ENCODE data around the gene CIB4. TPM values are rescaled to one million over a fixed set of nuclear protein-coding genes. Genes with fewer than 3 reads are reported as not detected.

CIB4 gene
- total and polyA plus RNA-seq, 12 donors = not detected

- TF ChIP-seq CTCF (IDR thresholded peaks at IDR 0.05) = no peak
- Histone ChIP-seq H3K4me1 (peaks cover 0 to 7% (median 0%) of the 10 kb centered on the region in 9 donors), H3K27me3 (peaks cover 0 to 15% (median 0%) of the 10 kb centered on the region in 7 donors), H3K36me3 (no peaks in the 10 kb centered on the region), H3K4me3 (no peak overlapping the region), H3K9me3 (peaks cover 0 to 6% (median 0%) of the 10 kb centered on the region in 11 donors), H3K27ac (no peak overlapping the region)
- no peak for ATAC-seq
- no peak for DNase-seq
- intact Hi-C loops (cut with DNase I) = no loop called here
- 84 to 90% methylated on average over 3 of the region's 3 CpGs for WGBS, 2 donors
Measured at GRCh38 chr2:26626606-26627005, 14.6 kb downstream of the CIB4 start.

GRCh38 chr2:26623541-26624495 lies 17.3 kb downstream of the CIB4 start:
- no peak for ATAC-seq
- DNase-seq = no peak
- Histone ChIP-seq H3K36me3 (no peaks in the 10 kb centered on the region), H3K27ac (no peak overlapping the region), H3K9me3 (peaks cover 0 to 11% (median 0%) of the 10 kb centered on the region in 11 donors), H3K4me3 (no peak overlapping the region), H3K4me1 (peaks cover 0 to 7% (median 0%) of the 10 kb centered on the region in 9 donors), H3K27me3 (peaks cover 0 to 31% (median 17%) of the 10 kb centered on the region in 7 donors)
- 53 to 58% methylated on average over 19 of the region's 19 CpGs for whole genome bisulfite sequencing, 2 donors
- TF ChIP-seq CTCF (IDR thresholded peaks at IDR 0.05) = no peak
- intact Hi-C loops (cut with DNase I) = no loop called here

- intact Hi-C loops (cut with DNase I) = no loop called here
- Histone ChIP-seq H3K4me1 (peaks cover 0 to 7% (median 0%) of the 10 kb centered on the region in 9 donors), H3K27me3 (peaks cover 0 to 51% (median 39%) of the 10 kb centered on the region in 7 donors), H3K9me3 (peaks cover 0 to 11% (median 0%) of the 10 kb centered on the region in 11 donors), H3K27ac (no peak overlapping the region), H3K4me3 (no peak overlapping the region), H3K36me3 (no peaks in the 10 kb centered on the region)
- no peak for TF ChIP-seq CTCF (IDR thresholded peaks at IDR 0.05)
- no peak for DNase-seq
- WGBS, 2 donors = 88 to 93% methylated on average over 5 of the region's 5 CpGs
- no peak for ATAC-seq
Measured at GRCh38 chr2:26621469-26622199, 19.5 kb downstream of the CIB4 start.

- peaks cover 0 to 64% (median 47%) of the 10 kb centered on the region in 7 donors for H3K27me3 ChIP-seq
- ATAC-seq = no peak
- H3K4me3 ChIP-seq = no peak overlapping the region
- TF ChIP-seq CTCF (IDR thresholded peaks at IDR 0.05) = no peak
- H3K4me1 ChIP-seq = peaks cover 0 to 7% (median 0%) of the 10 kb centered on the region in 9 donors
- H3K36me3 ChIP-seq = no peaks in the 10 kb centered on the region
- no peak overlapping the region for H3K27ac ChIP-seq
- no peak for DNase-seq
- intact Hi-C loops (cut with DNase I) = no loop called here
- 25 to 33% methylated on average over 14 of the region's 14 CpGs for WGBS, 2 donors
- H3K9me3 ChIP-seq = peaks cover 0 to 11% (median 0%) of the 10 kb centered on the region in 11 donors
Measured at GRCh38 chr2:26620031-26620605, 21.0 kb downstream of the CIB4 start.

Measured in heart right ventricle (tissue), 16 donors.